Natural killer cell (primary cell): Measurements from ENCODE around the gene ZBTB46. TPM values are rescaled to one million over a fixed set of nuclear protein-coding genes. Genes with fewer than 3 reads are reported as not detected.

Source experiments
- ATAC-seq, 3 donors: fragments of 150-1000 bp in 2 of 3; fragments of 200-7000 bp in 1 of 3; cut with Tn5 transposase; 1 replicate in 1 of 3; 2 replicates in 2 of 3; pipeline ENCODE4 v1.10.0; 2021; ENCODE audit warnings: mild to moderate bottlenecking in 2 of 3, moderate library complexity in 2 of 3
- DNase-seq, 2 donors: peaks; one replicate each; pipeline versions ENCODE4 v3.0.0 to v3.0.0-alpha.2; 2013 to 2021; ENCODE audit warnings: mixed read lengths in 1 of 2
- H3K27ac ChIP-seq: one replicate; pipeline ENCODE4 v1.5.1; 2013; ENCODE audit warnings: mild to moderate bottlenecking, low read length
- H3K27me3 ChIP-seq: one replicate; pipeline ENCODE4 v1.6.1; 2013; ENCODE audit warnings: low read length; ENCODE audit not compliant: control insufficient read depth, insufficient read depth
- H3K36me3 ChIP-seq: one replicate; pipeline ENCODE4 v1.6.1; 2013; ENCODE audit warnings: low read length; ENCODE audit not compliant: control insufficient read depth, insufficient read depth
- H3K4me1 ChIP-seq: one replicate; pipeline ENCODE4 v1.6.1; 2013; ENCODE audit warnings: low read length; ENCODE audit not compliant: control insufficient read depth, insufficient read depth
- H3K4me3 ChIP-seq: one replicate; pipeline ENCODE4 v1.5.1; 2013; ENCODE audit warnings: low read length
- H3K9me3 ChIP-seq: one replicate; pipeline ENCODE4 v1.6.1; 2013; ENCODE audit warnings: low read length; ENCODE audit not compliant: control insufficient read depth, insufficient read depth
- H3K27ac Mint-ChIP-seq, 2 donors: one replicate each; pipeline ENCODE4 v1.8.0; 2022; ENCODE audit warnings: mild to moderate bottlenecking in 2 of 2, mixed read lengths in 2 of 2, moderate library complexity in 1 of 2
- H3K27me3 Mint-ChIP-seq, 2 donors: one replicate each; pipeline ENCODE4 v1.8.0; 2022; ENCODE audit warnings: low read depth in 2 of 2, mixed read lengths in 2 of 2
- H3K36me3 Mint-ChIP-seq: one replicate; pipeline ENCODE4 v1.8.0; 2022; ENCODE audit warnings: mixed read lengths
- H3K4me1 Mint-ChIP-seq, 2 donors: one replicate each; pipeline ENCODE4 v1.8.0; 2022; ENCODE audit warnings: mixed read lengths in 2 of 2
- H3K4me3 Mint-ChIP-seq: one replicate; pipeline ENCODE4 v1.8.0; 2022; ENCODE audit warnings: mild to moderate bottlenecking, moderate library complexity, mixed read lengths
- H3K9me3 Mint-ChIP-seq, 2 donors: one replicate each; pipeline ENCODE4 v1.8.0; 2022; ENCODE audit warnings: mixed read lengths in 2 of 2
- CTCF ChIP-seq: fragments of 200-600 bp; IDR thresholded peaks from one replicate; pipeline ENCODE4 v1.8.0; 2022; ENCODE audit warnings: antibody characterized with exemption
- WGBS: methylation state at CpG from one replicate; pipeline ENCODE4 v1.1.7; 2013; ENCODE audit warnings: missing lambda C conversion rate; ENCODE audit not compliant: insufficient coverage; 5-methylcytosine and 5-hydroxymethylcytosine counted together
- intact Hi-C: fragments of 100-400 bp; cut with micrococcal nuclease; formaldehyde crosslinking; loops from one replicate; pipeline ENCODE4 v1.14.2; 2022
- total RNA-seq, 4 donors: library from RNA; stranded (reverse); fragments of 120-200 nt in 1 of 4; gene quantifications; one replicate each; pipeline versions ENCODE4 v1.2.3 to v1.2.4, GENCODE V29; 2013 to 2022

ZBTB46 gene
- total RNA-seq, 3 donors from 2014 or later (not counting 1 experiment from before 2014, with no cell fraction given), result 1.1 TPM

GRCh38 chr20:63737695-63737944 lies 93.4 kb downstream of the ZBTB46 start:
- H3K4me1 ChIP-seq, result peaks cover 61% of the 10 kb centered on the region
- Mint-ChIP-seq H3K27me3 (no peaks in the 10 kb centered on the region), H3K4me1 (peaks cover 21 to 46% of the 10 kb centered on the region in 2 donors), H3K4me3 (peak overlapping the region; percentile 89), H3K9me3 (no peaks in the 10 kb centered on the region), H3K36me3 (no peaks in the 10 kb centered on the region), H3K27ac (peak overlapping the region in 1 of 2 donors; percentile 92)
- DNase-seq (no peak), ATAC-seq (peak; percentile 0)
- H3K27ac ChIP-seq, result peak overlapping the region; percentile 73
- TF ChIP-seq CTCF, result no peak
- H3K27me3 ChIP-seq, result no peaks in the 10 kb centered on the region
- H3K9me3 ChIP-seq, result no peaks in the 10 kb centered on the region
- H3K36me3 ChIP-seq, result peaks cover 35% of the 10 kb centered on the region
- WGBS, result 1% methylated on average over 25 of the region's 26 CpGs
- H3K4me3 ChIP-seq, result peak overlapping the region; percentile 62
- intact Hi-C loops, result loop anchor here (10.0 kb wide), 1 partner anchor 103 kb away; no protein-coding TSS in a partner anchor

DNA sequence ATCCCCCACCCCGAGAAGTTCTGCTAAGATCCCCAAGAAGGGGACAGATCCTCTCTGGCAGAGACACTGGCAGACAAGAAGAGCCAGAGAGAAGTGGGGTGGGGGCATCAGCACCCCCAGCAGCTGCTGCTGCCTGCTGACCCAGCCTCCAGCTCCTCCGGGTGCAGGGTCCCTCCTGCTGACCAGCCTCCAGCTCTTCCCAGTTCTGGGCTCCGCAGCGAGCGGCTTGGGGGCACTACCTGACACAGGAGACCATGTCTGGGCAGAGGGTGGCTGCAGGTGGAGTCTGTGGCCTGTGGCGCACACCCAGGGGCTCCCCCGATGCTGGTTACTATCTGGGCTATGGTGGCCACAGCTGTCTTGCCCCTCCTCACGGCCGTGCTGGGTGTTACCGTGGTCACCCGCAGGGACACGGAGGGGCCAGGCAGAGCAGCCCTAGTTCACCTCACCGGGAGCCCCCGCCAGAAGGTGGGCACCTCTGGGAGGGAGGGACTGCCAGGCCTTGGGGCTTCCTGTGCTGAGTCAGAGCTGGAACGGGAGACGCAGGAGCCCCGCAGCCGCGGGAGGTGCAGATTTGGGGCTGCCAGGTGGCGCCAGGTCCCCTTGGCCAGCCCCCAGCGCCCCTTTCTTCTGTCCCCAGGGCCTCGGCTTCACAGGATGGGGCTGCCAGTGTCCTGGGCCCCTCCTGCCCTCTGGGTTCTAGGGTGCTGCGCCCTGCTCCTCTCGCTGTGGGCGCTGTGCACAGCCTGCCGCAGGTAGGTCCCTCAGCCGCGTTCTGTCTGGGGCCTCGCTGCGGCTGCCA lies 94.0 kb downstream of the ZBTB46 start:
- Histone ChIP-seq H3K4me1 (peaks cover 63% of the 10 kb centered on the region), H3K4me3 (peak overlapping the region; percentile 62), H3K27ac (peak overlapping the region; percentile 73), H3K36me3 (peaks cover 33% of the 10 kb centered on the region), H3K9me3 (no peaks in the 10 kb centered on the region), H3K27me3 (no peaks in the 10 kb centered on the region)
- DNase-seq (peak; percentile 55 to 80), ATAC-seq (peak; percentile 25 to 27 (median 27))
- H3K27me3 Mint-ChIP-seq, result no peaks in the 10 kb centered on the region
- no peaks in the 10 kb centered on the region for H3K36me3 Mint-ChIP-seq
- peak overlapping the region; percentile 83 to 92 for H3K27ac Mint-ChIP-seq
- TF ChIP-seq CTCF, result no peak
- no peaks in the 10 kb centered on the region for H3K9me3 Mint-ChIP-seq
- H3K4me3 Mint-ChIP-seq, result peak overlapping the region; percentile 89
- intact Hi-C loops, result loop anchor here (10.0 kb wide), 1 partner anchor 102 kb away; no protein-coding TSS in a partner anchor
- peaks cover 21 to 46% of the 10 kb centered on the region in 2 donors for H3K4me1 Mint-ChIP-seq
- 2% methylated on average over 30 of the region's 30 CpGs for WGBS

- Mint-ChIP-seq H3K36me3 (no peaks in the 10 kb centered on the region), H3K27me3 (no peaks in the 10 kb centered on the region), H3K27ac (peak within 1 kb of the TSS; percentile 83 to 92), H3K9me3 (no peaks in the 10 kb centered on the region), H3K4me3 (peak within 1 kb of the TSS; percentile 89), H3K4me1 (peaks cover 21 to 41% of the 10 kb centered on the region in 2 donors)
- H3K27ac ChIP-seq, result peak within 1 kb of the TSS; percentile 73
- H3K27me3 ChIP-seq, result no peaks in the 10 kb centered on the region
- no peak for TF ChIP-seq CTCF
- H3K36me3 ChIP-seq, result peaks cover 26% of the 10 kb centered on the region
- intact Hi-C loops, result loop anchor here (10.0 kb wide), 1 partner anchor 101 kb away; no protein-coding TSS in a partner anchor
- 21% methylated on average over 31 of the region's 31 CpGs for WGBS
- H3K9me3 ChIP-seq, result no peaks in the 10 kb centered on the region
- ATAC-seq (peak; percentile 37 to 61 (median 58)), DNase-seq (peak; percentile 63 to 93)
- H3K4me1 ChIP-seq, result peaks cover 63% of the 10 kb centered on the region
- peak within 1 kb of the TSS; percentile 62 for H3K4me3 ChIP-seq
These were observed 95.0 kb downstream of the ZBTB46 start, which contains the start of gene LIME1 for GRCh38 chr20:63735859-63736718. LIME1 (plus strand) TSS chr20:63736664; CDS start chr20:63737550, 886 bp downstream.
